Common myeloid progenitor, CD34-positive (primary cell): ENCODE data around the gene BBS9.

Source experiments
- CTCF ChIA-PET: fragments of 350-600 bp; sonication (Branson Sonifier 250); formaldehyde crosslinking; loops from one replicate; lab custom pipeline; 2021; ENCODE audit warnings: antibody characterized with exemption; lab: Charles Lee
- POLR2A ChIA-PET: fragments of 350-600 bp; sonication (Branson Sonifier 250); formaldehyde crosslinking; loops from one replicate; lab custom pipeline; 2021; ENCODE audit warnings: antibody characterized with exemption; lab: Charles Lee
- DNase-seq, 3 donors: peaks; one replicate each; pipeline versions ENCODE4 v3.0.0 to v3.0.0-alpha.2; 2013
- H3K27ac ChIP-seq, 2 experiments: 1 replicate in 1 of 2; 2 replicates in 1 of 2; pipeline ENCODE4 v1.7.0; 2013; ENCODE audit warnings: inconsistent platforms in 2 of 2, low read length in 2 of 2, mild to moderate bottlenecking in 2 of 2, low read depth in 1 of 2, moderate library complexity in 1 of 2; ENCODE audit not compliant: severe bottlenecking in 2 of 2, insufficient read depth in 1 of 2, poor library complexity in 1 of 2
- H3K27me3 ChIP-seq, 5 experiments: replicated peaks in 2 of 5; 1 replicate in 3 of 5; 2 replicates in 2 of 5; pipeline versions ENCODE4 v1.6.1 to v1.7.0; 2013; ENCODE audit warnings: low read length in 4 of 5, mild to moderate bottlenecking in 2 of 5, moderate library complexity in 2 of 5, inconsistent platforms in 1 of 5; ENCODE audit not compliant: insufficient read depth in 5 of 5, control insufficient read depth in 4 of 5
- H3K36me3 ChIP-seq, 4 experiments: 1 replicate in 2 of 4; 2 replicates in 2 of 4; pipeline versions ENCODE4 v1.6.1 to v1.7.0; 2013; ENCODE audit warnings: low read length in 3 of 4, control low read depth in 1 of 4, mild to moderate bottlenecking in 1 of 4; ENCODE audit not compliant: control insufficient read depth in 4 of 4, insufficient read depth in 4 of 4
- H3K4me1 ChIP-seq, 4 experiments: 1 replicate in 3 of 4; 2 replicates in 1 of 4; pipeline versions ENCODE4 v1.6.1 to v1.7.1; 2013; ENCODE audit warnings: low read length in 3 of 4, mild to moderate bottlenecking in 3 of 4, control low read depth in 1 of 4, inconsistent platforms in 1 of 4, moderate library complexity in 1 of 4; ENCODE audit not compliant: control insufficient read depth in 4 of 4, insufficient read depth in 4 of 4; ENCODE audit errors: control extremely low read depth in 1 of 4
- H3K4me3 ChIP-seq, 7 experiments: 1 replicate in 4 of 7; 2 replicates in 3 of 7; pipeline versions ENCODE4 v1.5.1 to v1.7.0; 2013; ENCODE audit warnings: mild to moderate bottlenecking in 7 of 7, low read length in 6 of 7, moderate library complexity in 6 of 7, inconsistent platforms in 2 of 7, low read depth in 2 of 7, control low read depth in 1 of 7; ENCODE audit not compliant: insufficient read depth in 4 of 7, control insufficient read depth in 1 of 7; ENCODE audit errors: extremely low read depth in 1 of 7
- H3K9me3 ChIP-seq, 5 experiments: 1 replicate in 4 of 5; 2 replicates in 1 of 5; pipeline versions ENCODE4 v1.6.1 to v1.7.1; 2013; ENCODE audit warnings: low read length in 4 of 5, mild to moderate bottlenecking in 2 of 5, inconsistent platforms in 1 of 5, low read depth in 1 of 5, moderate library complexity in 1 of 5; ENCODE audit not compliant: control insufficient read depth in 4 of 5, insufficient read depth in 2 of 5; ENCODE audit errors: control extremely low read depth in 1 of 5
- WGBS: methylation state at CpG from one replicate; pipeline ENCODE4 v1.1.5; 2013; ENCODE audit not compliant: insufficient coverage; 5-methylcytosine and 5-hydroxymethylcytosine counted together

Gene BBS9

GRCh38 chr7:33537104-33537477, 407.7 kb downstream of the BBS9 start:
- H3K36me3 ChIP-seq: no peaks in the 10 kb centered on the region
- H3K4me3 ChIP-seq: no peak overlapping the region
- no peaks in the 10 kb centered on the region for H3K27me3 ChIP-seq
- 100% methylated on average over 2 of the region's 3 CpGs for WGBS
- no peak overlapping the region for H3K27ac ChIP-seq
- ChIA-PET POLR2A (no interaction called here), CTCF (no interaction called here)
- no peaks in the 10 kb centered on the region for H3K4me1 ChIP-seq
- DNase-seq: no peak
- peaks cover 0 to 14% (median 3%) of the 10 kb centered on the region in 5 experiments for H3K9me3 ChIP-seq

- Histone ChIP-seq H3K27me3 (no peaks in the 10 kb centered on the region), H3K36me3 (no peaks in the 10 kb centered on the region), H3K4me3 (no peak overlapping the region), H3K9me3 (peaks cover 0 to 14% (median 3%) of the 10 kb centered on the region in 5 experiments), H3K27ac (no peak overlapping the region), H3K4me1 (no peaks in the 10 kb centered on the region)
- ChIA-PET CTCF (interaction anchor here (0.5 kb wide), 1 partner anchor 43 kb away, joined by 3 read pairs; no protein-coding TSS in a partner anchor), POLR2A (no interaction called here)
- peak; percentile 3 to 38 (median 33) for DNase-seq
- WGBS: 100% methylated on average over 1 of the region's 2 CpGs
Measured at GRCh38 chr7:33539198-33539597, 409.8 kb downstream of the BBS9 start.

DNA sequence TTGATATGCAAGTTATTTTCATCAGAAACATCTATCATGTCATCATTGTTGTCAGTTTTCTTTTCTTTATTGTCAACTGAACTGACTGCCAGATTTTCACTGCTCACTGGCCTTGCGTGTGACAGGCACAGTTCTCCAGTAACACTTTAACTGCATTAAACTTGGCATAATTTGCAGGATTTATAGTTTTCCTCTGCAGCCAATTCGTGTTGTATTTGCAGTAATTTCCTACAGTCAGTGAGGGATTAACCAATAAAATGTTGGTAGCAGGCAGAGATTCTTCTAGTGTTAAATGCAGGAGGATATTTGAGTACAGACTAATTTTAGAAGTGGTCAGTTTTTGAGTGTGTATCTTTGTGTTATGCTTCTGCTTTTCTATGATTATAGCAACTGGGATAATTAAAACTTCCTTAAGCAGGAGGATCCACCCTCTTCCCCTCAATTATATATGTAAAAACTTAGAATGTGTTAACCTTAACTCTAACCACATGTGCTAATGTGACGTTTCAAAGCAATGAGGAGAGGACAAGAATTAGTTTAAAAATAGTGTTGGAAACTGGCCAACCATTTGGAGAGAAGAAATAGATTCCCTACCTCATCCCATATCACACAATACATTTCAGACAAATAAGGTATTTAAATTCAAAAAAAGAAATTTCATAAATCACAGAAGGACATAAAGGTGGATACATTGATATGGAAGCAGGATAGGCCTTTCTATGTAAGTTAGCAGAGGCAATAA, 410.5 kb downstream of the BBS9 start:
- no peaks in the 10 kb centered on the region for H3K27me3 ChIP-seq
- no peaks in the 10 kb centered on the region for H3K4me1 ChIP-seq
- H3K27ac ChIP-seq: no peak overlapping the region
- no peaks in the 10 kb centered on the region for H3K36me3 ChIP-seq
- ChIA-PET CTCF (no interaction called here), POLR2A (no interaction called here)
- WGBS: 90% methylated on average over 2 of the region's 3 CpGs
- H3K4me3 ChIP-seq: no peak overlapping the region
- H3K9me3 ChIP-seq: peaks cover 0 to 14% (median 3%) of the 10 kb centered on the region in 5 experiments
- DNase-seq: no peak

DNA sequence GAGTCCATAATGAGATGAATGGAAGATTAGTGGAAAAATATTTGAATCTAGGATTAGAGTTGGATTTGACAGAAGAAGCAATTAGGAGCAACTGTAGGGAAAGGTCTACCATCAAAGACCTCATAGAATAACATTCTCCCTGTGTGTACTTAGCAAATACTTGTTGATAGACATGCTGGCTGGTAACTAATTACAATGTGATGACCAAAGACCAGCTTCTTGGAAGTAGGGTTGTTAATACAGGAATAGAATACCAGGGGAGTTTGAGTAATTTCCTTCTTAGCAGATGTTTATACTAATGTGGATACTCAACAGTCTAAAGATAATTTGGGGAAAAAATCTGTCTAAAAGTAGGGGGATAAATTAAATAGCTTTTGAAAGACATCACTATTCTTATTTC, 418.5 kb downstream of the BBS9 start:
- Histone ChIP-seq H3K27me3 (no peaks in the 10 kb centered on the region), H3K4me1 (no peaks in the 10 kb centered on the region), H3K4me3 (no peak overlapping the region), H3K36me3 (no peaks in the 10 kb centered on the region), H3K9me3 (no peaks in the 10 kb centered on the region), H3K27ac (no peak overlapping the region)
- POLR2A ChIA-PET: no interaction called here
- DNase-seq: no peak
- CTCF ChIA-PET: no interaction called here

DNA sequence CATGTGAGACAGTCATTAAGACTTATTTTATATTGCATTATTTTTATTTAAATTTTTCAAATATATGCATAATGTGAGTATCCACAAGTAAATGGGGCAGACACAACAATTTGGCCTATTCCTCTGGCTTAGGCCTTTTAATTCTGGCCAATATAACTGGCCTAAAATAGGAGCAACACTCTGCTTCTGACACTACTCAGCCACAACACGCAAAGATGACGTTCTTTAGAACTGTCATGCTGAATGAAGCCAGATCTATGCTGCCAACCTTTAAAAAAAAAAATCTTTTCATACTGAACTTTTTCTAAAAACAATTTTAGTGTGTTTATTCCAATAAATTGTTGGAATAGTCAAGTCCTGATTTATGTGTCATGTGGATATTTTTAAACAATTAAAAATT, 421.0 kb downstream of the BBS9 start:
- Histone ChIP-seq H3K27me3 (no peaks in the 10 kb centered on the region), H3K36me3 (no peaks in the 10 kb centered on the region), H3K27ac (no peak overlapping the region), H3K4me1 (no peaks in the 10 kb centered on the region), H3K9me3 (no peaks in the 10 kb centered on the region), H3K4me3 (no peak overlapping the region)
- POLR2A ChIA-PET: no interaction called here
- no peak for DNase-seq
- no CpG with 5 or more reads among the region's 2 CpGs for WGBS
- CTCF ChIA-PET: no interaction called here

DNA sequence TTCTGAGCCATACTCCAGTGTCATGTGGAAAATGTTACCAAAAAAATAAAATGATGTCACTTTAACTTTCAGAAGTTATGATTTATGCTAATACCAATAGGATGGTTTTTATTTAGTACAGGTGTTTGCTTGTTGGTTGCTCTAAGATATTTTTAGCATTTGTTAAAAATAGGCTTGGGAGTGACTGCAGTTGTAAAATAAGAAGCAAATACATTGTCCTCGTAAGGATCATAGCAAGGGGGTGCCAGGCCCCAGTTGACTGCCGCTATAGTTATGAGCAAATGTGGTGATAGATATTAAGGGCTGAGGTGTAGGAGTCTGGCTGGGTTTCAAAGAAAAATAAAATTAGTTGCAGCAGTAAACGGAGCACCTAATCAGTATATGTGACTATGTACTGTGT, 421.6 kb downstream of the BBS9 start:
- no peak overlapping the region for H3K27ac ChIP-seq
- H3K9me3 ChIP-seq: no peaks in the 10 kb centered on the region
- 80% methylated on average over 2 of the region's 3 CpGs for WGBS
- no peak overlapping the region for H3K4me3 ChIP-seq
- no peaks in the 10 kb centered on the region for H3K27me3 ChIP-seq
- no peak for DNase-seq
- ChIA-PET POLR2A (no interaction called here), CTCF (no interaction called here)
- H3K4me1 ChIP-seq: no peaks in the 10 kb centered on the region
- no peaks in the 10 kb centered on the region for H3K36me3 ChIP-seq

DNA sequence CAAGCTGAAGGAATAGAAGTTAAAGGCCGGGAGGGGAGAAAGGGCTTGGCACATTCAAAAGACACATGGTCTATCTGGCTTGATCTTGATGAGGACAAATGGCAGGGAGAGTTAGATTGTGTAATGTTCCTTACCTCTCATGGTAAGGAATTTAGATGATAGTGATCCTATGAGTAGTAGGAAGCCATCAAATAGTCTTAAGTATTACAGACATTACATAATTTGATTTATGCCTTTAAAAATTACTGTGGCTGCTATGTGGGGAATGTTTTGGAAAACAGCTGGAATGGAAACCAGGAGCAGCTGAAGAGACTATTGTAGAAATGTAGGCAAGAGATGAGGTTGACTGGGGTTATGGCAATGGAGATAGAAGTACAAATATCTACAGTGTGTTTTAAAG, 424.7 kb downstream of the BBS9 start:
- ChIA-PET CTCF (interaction anchor here (1.7 kb wide), 1 partner anchor 9 kb away, joined by 3 read pairs; no protein-coding TSS in a partner anchor), POLR2A (no interaction called here)
- WGBS: 100% methylated on average over 1 of the region's 1 CpG
- Histone ChIP-seq H3K27ac (no peak overlapping the region), H3K4me1 (no peaks in the 10 kb centered on the region), H3K36me3 (peaks cover 0 to 2% (median 0%) of the 10 kb centered on the region in 4 experiments), H3K4me3 (no peak overlapping the region), H3K27me3 (no peaks in the 10 kb centered on the region), H3K9me3 (peaks cover 0 to 2% (median 0%) of the 10 kb centered on the region in 5 experiments)
- DNase-seq: no peak
